Liver (tissue), 3 donors: ENCODE results near the gene RANBP1.

Experiments
- ATF3 ChIP-seq: IDR thresholded peaks from 2 replicates; pipeline ENCODE4 v1.6.1; 2016; ENCODE audit warnings: antibody characterized with exemption
- FOXA1 ChIP-seq: IDR thresholded peaks from 2 replicates; pipeline ENCODE4 v1.6.1; 2016; ENCODE audit warnings: antibody characterized with exemption
- GABPA ChIP-seq, 2 donors: IDR thresholded peaks in 1 of 2; conservative IDR thresholded peaks in 1 of 2; 2 replicates each; pipeline ENCODE4 v1.6.1; 2016; ENCODE audit warnings: antibody characterized with exemption in 2 of 2, mild to moderate bottlenecking in 1 of 2, moderate library complexity in 1 of 2
- JUND ChIP-seq, 2 donors: IDR thresholded peaks; 2 replicates each; pipeline ENCODE4 v1.6.1; 2016; ENCODE audit warnings: antibody characterized with exemption in 2 of 2
- NR2F2 ChIP-seq: IDR thresholded peaks from 2 replicates; pipeline ENCODE4 v1.6.1; 2016; ENCODE audit warnings: antibody characterized with exemption
- RAD21 ChIP-seq, 2 donors: IDR thresholded peaks; 2 replicates each; pipeline ENCODE4 v1.6.1; 2016; ENCODE audit warnings: antibody characterized with exemption in 2 of 2, mild to moderate bottlenecking in 2 of 2
- RXRA ChIP-seq, 2 donors: IDR thresholded peaks; 2 replicates each; pipeline ENCODE4 v1.6.1; 2017 to 2018; ENCODE audit warnings: antibody characterized with exemption in 2 of 2, mild to moderate bottlenecking in 1 of 2
- SP1 ChIP-seq: IDR thresholded peaks from 2 replicates; pipeline ENCODE4 v1.6.1; 2018; ENCODE audit warnings: antibody characterized with exemption, mild to moderate bottlenecking
- YY1 ChIP-seq: IDR thresholded peaks from 2 replicates; pipeline ENCODE4 v1.6.1; 2016; ENCODE audit warnings: antibody characterized with exemption, mild to moderate bottlenecking
- TF ChIP-seq, protein P1 (sequence below): fragments of 150-350 bp; IDR thresholded peaks from 2 replicates; pipeline ENCODE4 v1.5.1; 2017; ENCODE audit warnings: improper control_type of control experiment, low read depth, low read length; ENCODE audit not compliant: missing input control
- TF ChIP-seq, protein P2 (sequence below): IDR thresholded peaks from 2 replicates; pipeline ENCODE4 v1.6.1; 2016; ENCODE audit warnings: antibody characterized with exemption
- TF ChIP-seq, protein P3 (sequence below): IDR thresholded peaks from 2 replicates; pipeline ENCODE4 v1.6.1; 2016; ENCODE audit warnings: antibody characterized with exemption
- donor health status: healthy.
- donor health status: healthy.

GRCh38 chr22:20083891-20084546 lies 31.9 kb upstream of the RANBP1 start:
- TF ChIP-seq, protein P1, sequence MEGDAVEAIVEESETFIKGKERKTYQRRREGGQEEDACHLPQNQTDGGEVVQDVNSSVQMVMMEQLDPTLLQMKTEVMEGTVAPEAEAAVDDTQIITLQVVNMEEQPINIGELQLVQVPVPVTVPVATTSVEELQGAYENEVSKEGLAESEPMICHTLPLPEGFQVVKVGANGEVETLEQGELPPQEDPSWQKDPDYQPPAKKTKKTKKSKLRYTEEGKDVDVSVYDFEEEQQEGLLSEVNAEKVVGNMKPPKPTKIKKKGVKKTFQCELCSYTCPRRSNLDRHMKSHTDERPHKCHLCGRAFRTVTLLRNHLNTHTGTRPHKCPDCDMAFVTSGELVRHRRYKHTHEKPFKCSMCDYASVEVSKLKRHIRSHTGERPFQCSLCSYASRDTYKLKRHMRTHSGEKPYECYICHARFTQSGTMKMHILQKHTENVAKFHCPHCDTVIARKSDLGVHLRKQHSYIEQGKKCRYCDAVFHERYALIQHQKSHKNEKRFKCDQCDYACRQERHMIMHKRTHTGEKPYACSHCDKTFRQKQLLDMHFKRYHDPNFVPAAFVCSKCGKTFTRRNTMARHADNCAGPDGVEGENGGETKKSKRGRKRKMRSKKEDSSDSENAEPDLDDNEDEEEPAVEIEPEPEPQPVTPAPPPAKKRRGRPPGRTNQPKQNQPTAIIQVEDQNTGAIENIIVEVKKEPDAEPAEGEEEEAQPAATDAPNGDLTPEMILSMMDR, result no peak
- TF ChIP-seq, protein P2, sequence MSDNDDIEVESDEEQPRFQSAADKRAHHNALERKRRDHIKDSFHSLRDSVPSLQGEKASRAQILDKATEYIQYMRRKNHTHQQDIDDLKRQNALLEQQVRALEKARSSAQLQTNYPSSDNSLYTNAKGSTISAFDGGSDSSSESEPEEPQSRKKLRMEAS, result no peak
- TF ChIP-seq RXRA (IDR thresholded peaks at IDR 0.05), result peak; percentile 51 to 55
- TF ChIP-seq, protein P3, sequence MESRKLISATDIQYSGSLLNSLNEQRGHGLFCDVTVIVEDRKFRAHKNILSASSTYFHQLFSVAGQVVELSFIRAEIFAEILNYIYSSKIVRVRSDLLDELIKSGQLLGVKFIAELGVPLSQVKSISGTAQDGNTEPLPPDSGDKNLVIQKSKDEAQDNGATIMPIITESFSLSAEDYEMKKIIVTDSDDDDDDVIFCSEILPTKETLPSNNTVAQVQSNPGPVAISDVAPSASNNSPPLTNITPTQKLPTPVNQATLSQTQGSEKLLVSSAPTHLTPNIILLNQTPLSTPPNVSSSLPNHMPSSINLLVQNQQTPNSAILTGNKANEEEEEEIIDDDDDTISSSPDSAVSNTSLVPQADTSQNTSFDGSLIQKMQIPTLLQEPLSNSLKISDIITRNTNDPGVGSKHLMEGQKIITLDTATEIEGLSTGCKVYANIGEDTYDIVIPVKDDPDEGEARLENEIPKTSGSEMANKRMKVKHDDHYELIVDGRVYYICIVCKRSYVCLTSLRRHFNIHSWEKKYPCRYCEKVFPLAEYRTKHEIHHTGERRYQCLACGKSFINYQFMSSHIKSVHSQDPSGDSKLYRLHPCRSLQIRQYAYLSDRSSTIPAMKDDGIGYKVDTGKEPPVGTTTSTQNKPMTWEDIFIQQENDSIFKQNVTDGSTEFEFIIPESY, result no peak
- TF ChIP-seq SP1, result no peak
- TF ChIP-seq GABPA (IDR thresholded peaks at IDR 0.05 in 1 of 2, conservative IDR thresholded peaks at IDR 0.05 in 1 of 2), result no peak
- TF ChIP-seq RAD21 (IDR thresholded peaks at IDR 0.05), result no peak
- TF ChIP-seq JUND (IDR thresholded peaks at IDR 0.05), result no peak
- no peak for TF ChIP-seq YY1
- TF ChIP-seq NR2F2, result no peak
- TF ChIP-seq ATF3, result no peak
- TF ChIP-seq FOXA1, result no peak
